Neural progenitor cell (in vitro differentiated cells): Measurements from ENCODE around the gene SLC39A1. TPM values are rescaled to one million over a fixed set of nuclear protein-coding genes. Genes with fewer than 3 reads are reported as not detected.
A peak's percentile ranks its signal among the peaks of the same experiment; 100 is the strongest.

Source experiments
- DNase-seq: peaks from one replicate; pipeline ENCODE4 v3.0.0-alpha.2; 2016; ENCODE audit warnings: low spot score
- H2AFZ ChIP-seq: fragments of 200-600 bp; sonication (generic); replicated peaks from 2 replicates; pipeline ENCODE4 v1.6.1; 2016; ENCODE audit warnings: antibody characterized with exemption
- H3F3A ChIP-seq: fragments of 200-600 bp; sonication (generic); 2 replicates; pipeline ENCODE4 v1.6.1; 2016; ENCODE audit warnings: antibody characterized with exemption, low read depth
- H3K27ac ChIP-seq: fragments of 200-600 bp; sonication (generic); 2 replicates; pipeline ENCODE4 v1.5.1; 2016; ENCODE audit warnings: mild to moderate bottlenecking
- H3K27me3 ChIP-seq: fragments of 200-600 bp; sonication (generic); 2 replicates; pipeline ENCODE4 v1.6.1; 2016; ENCODE audit warnings: mild to moderate bottlenecking, moderate library complexity
- H3K36me3 ChIP-seq: fragments of 200-600 bp; sonication (generic); 2 replicates; pipeline ENCODE4 v1.5.1; 2016
- H3K4me1 ChIP-seq: fragments of 200-600 bp; sonication (generic); 2 replicates; pipeline ENCODE4 v1.6.1; 2016; ENCODE audit warnings: mixed run types
- H3K4me2 ChIP-seq: fragments of 200-600 bp; sonication (generic); 2 replicates; pipeline ENCODE4 v1.6.1; 2016
- H3K4me3 ChIP-seq: fragments of 200-600 bp; sonication (generic); 2 replicates; pipeline ENCODE4 v1.5.1; 2016
- H3K79me2 ChIP-seq: fragments of 200-600 bp; sonication (generic); 2 replicates; pipeline ENCODE4 v1.6.1; 2016; ENCODE audit warnings: low read depth
- H3K9ac ChIP-seq: fragments of 200-600 bp; sonication (generic); 2 replicates; pipeline ENCODE4 v1.6.1; 2016
- H3K9me3 ChIP-seq: fragments of 200-600 bp; sonication (generic); 2 replicates; pipeline ENCODE4 v1.5.1; 2016; ENCODE audit warnings: low read depth
- H4K20me1 ChIP-seq: fragments of 200-600 bp; sonication (generic); 2 replicates; pipeline ENCODE4 v1.6.1; 2016; ENCODE audit warnings: low read depth
- H3K27ac Mint-ChIP-seq: 3 replicates; pipeline ENCODE4 v1.8.0; 2021; ENCODE audit warnings: mixed read lengths
- H3K27me3 Mint-ChIP-seq: 2 replicates; pipeline ENCODE4 v1.8.0; 2022; ENCODE audit warnings: low read depth, mild to moderate bottlenecking, inconsistent platforms, moderate library complexity, mixed read lengths; ENCODE audit not compliant: insufficient read depth
- H3K36me3 Mint-ChIP-seq: 3 replicates; pipeline ENCODE4 v1.8.0; 2021; ENCODE audit warnings: mixed read lengths
- H3K4me1 Mint-ChIP-seq: 3 replicates; pipeline ENCODE4 v1.8.0; 2021; ENCODE audit warnings: mixed read lengths
- H3K4me3 Mint-ChIP-seq: 3 replicates; pipeline ENCODE4 v1.8.0; 2021; ENCODE audit warnings: mild to moderate bottlenecking, moderate library complexity, mixed read lengths
- H3K9me3 Mint-ChIP-seq: 3 replicates; pipeline ENCODE4 v1.8.0; 2020; ENCODE audit warnings: mixed read lengths
- CTCF ChIP-seq: fragments of 200-600 bp; sonication (generic); IDR thresholded peaks from 2 replicates; pipeline ENCODE4 v1.5.1; 2017; ENCODE audit warnings: antibody characterized with exemption, mild to moderate bottlenecking
- EZH2 ChIP-seq: fragments of 200-600 bp; sonication (generic); IDR thresholded peaks from 2 replicates; pipeline ENCODE4 v1.6.1; 2017; ENCODE audit warnings: antibody characterized with exemption, mild to moderate bottlenecking, moderate library complexity
- EZH2phosphoT487 ChIP-seq: fragments of 200-600 bp; sonication (generic); IDR thresholded peaks from 2 replicates; pipeline ENCODE4 v1.6.1; 2017; ENCODE audit warnings: antibody characterized with exemption
- total RNA-seq: library from RNA; depleted of rRNA; stranded (reverse); fragments of >200 nt; gene quantifications from 2 replicates; pipeline ENCODE4 v1.2.3, GENCODE V29; 2015; ENCODE audit warnings: low replicate concordance

Gene SLC39A1
- total RNA-seq, 1 donor from 2014 or later, result 73.2 TPM

- H3K9me3 Mint-ChIP-seq, result no peaks in the 10 kb centered on the region
- H3K36me3 Mint-ChIP-seq, result peaks cover 10% of the 10 kb centered on the region
- H3F3A ChIP-seq, result peaks cover 48% of the 10 kb centered on the region
- H3K27me3 Mint-ChIP-seq, result no peaks in the 10 kb centered on the region
- H3K79me2 ChIP-seq, result peaks cover 53% of the 10 kb centered on the region
- peaks cover 55% of the 10 kb centered on the region for H3K4me1 Mint-ChIP-seq
- peak within 1 kb of the TSS; percentile 96 for H3K4me3 Mint-ChIP-seq
- TF ChIP-seq EZH2 (no peak), CTCF (peak; percentile 55)
- H3K9ac ChIP-seq, result peak within 1 kb of the TSS; percentile 47
- H3K4me3 ChIP-seq, result peak within 1 kb of the TSS; percentile 64
- H3K36me3 ChIP-seq, result no peaks in the 10 kb centered on the region
- peaks cover 24% of the 10 kb centered on the region for H3K4me1 ChIP-seq
- H3K9me3 ChIP-seq, result no peaks in the 10 kb centered on the region
- peak; percentile 97 for DNase-seq
- H3K27ac Mint-ChIP-seq, result peak within 1 kb of the TSS; percentile 99
- peak within 1 kb of the TSS; percentile 94 for H3K27ac ChIP-seq
- H4K20me1 ChIP-seq, result no peaks in the 10 kb centered on the region
- no peaks in the 10 kb centered on the region for H3K27me3 ChIP-seq
- peak within 1 kb of the TSS; percentile 77 for H2AFZ ChIP-seq
- H3K4me2 ChIP-seq, result peak within 1 kb of the TSS; percentile 98
These were observed 4.0 kb upstream of the SLC39A1 start, which contains the start of gene CREB3L4 for GRCh38 chr1:153967107-153967999. TSS of gene CREB3L4 (plus strand) at chr1:153967902. CDS start at chr1:153968526, 624 bp downstream.

- peaks cover 7% of the 10 kb centered on the region for H4K20me1 ChIP-seq
- H3K4me2 ChIP-seq, result peak overlapping the region; percentile 91
- H3K4me1 ChIP-seq, result peaks cover 33% of the 10 kb centered on the region
- Mint-ChIP-seq H3K27me3 (peaks cover 7% of the 10 kb centered on the region), H3K27ac (peak overlapping the region; percentile 97), H3K4me1 (peaks cover 66% of the 10 kb centered on the region), H3K36me3 (peaks cover 19% of the 10 kb centered on the region), H3K9me3 (no peaks in the 10 kb centered on the region), H3K4me3 (peak overlapping the region; percentile 88)
- H2AFZ ChIP-seq, result peak overlapping the region; percentile 19
- no peaks in the 10 kb centered on the region for H3K36me3 ChIP-seq
- H3F3A ChIP-seq, result peaks cover 55% of the 10 kb centered on the region
- no peaks in the 10 kb centered on the region for H3K9me3 ChIP-seq
- peak overlapping the region; percentile 63 for H3K4me3 ChIP-seq
- peak overlapping the region; percentile 17 for H3K9ac ChIP-seq
- no peaks in the 10 kb centered on the region for H3K27me3 ChIP-seq
- H3K79me2 ChIP-seq, result peaks cover 67% of the 10 kb centered on the region
- DNase-seq, result peak; percentile 85
- TF ChIP-seq EZH2phosphoT487, result no peak
- no peak for TF ChIP-seq EZH2
- TF ChIP-seq CTCF, result no peak
- peak overlapping the region; percentile 94 for H3K27ac ChIP-seq
These were observed 554 bp upstream of the SLC39A1 start for GRCh38 chr1:153963850-153964331.

GRCh38 chr1:153962088-153963029 is 978 bp downstream of the SLC39A1 start:
- no peaks in the 10 kb centered on the region for H3K36me3 ChIP-seq
- H2AFZ ChIP-seq, result no peak overlapping the region
- Mint-ChIP-seq H3K27ac (peak overlapping the region; percentile 97), H3K36me3 (peaks cover 19% of the 10 kb centered on the region), H3K4me1 (peaks cover 59% of the 10 kb centered on the region), H3K9me3 (no peaks in the 10 kb centered on the region), H3K27me3 (peaks cover 9% of the 10 kb centered on the region), H3K4me3 (peak overlapping the region; percentile 88)
- H3K79me2 ChIP-seq, result peaks cover 69% of the 10 kb centered on the region
- H3K9me3 ChIP-seq, result no peaks in the 10 kb centered on the region
- peaks cover 29% of the 10 kb centered on the region for H3K4me1 ChIP-seq
- H3K27ac ChIP-seq, result no peak overlapping the region
- peaks cover 13% of the 10 kb centered on the region for H4K20me1 ChIP-seq
- DNase-seq, result no peak
- peaks cover 60% of the 10 kb centered on the region for H3F3A ChIP-seq
- H3K4me2 ChIP-seq, result peak overlapping the region; percentile 91
- peak overlapping the region; percentile 71 for H3K9ac ChIP-seq
- no peak for TF ChIP-seq EZH2phosphoT487
- TF ChIP-seq CTCF, result no peak
- no peak for TF ChIP-seq EZH2
- H3K27me3 ChIP-seq, result no peaks in the 10 kb centered on the region
- peak overlapping the region; percentile 63 for H3K4me3 ChIP-seq
